22Rv1 (cell line): Measurements from ENCODE around the gene LGALS9.

Source experiments
- CTCF ChIP-seq: fragments of 450-650 bp; IDR thresholded peaks from 2 replicates; pipeline ENCODE4 v1.5.1; 2017; ENCODE audit warnings: mild to moderate bottlenecking
- ZFX ChIP-seq: fragments of 450-650 bp; IDR thresholded peaks from 2 replicates; pipeline ENCODE4 v1.6.1; 2017; ENCODE audit warnings: antibody characterized with exemption, borderline replicate concordance

- TF ChIP-seq CTCF (no peak), ZFX (no peak)
Measured at GRCh38 chr17:27591986-27592385, 39.0 kb upstream of the LGALS9 start.
